Prostate gland (tissue), 2 donors: ENCODE data around the gene VPS18.

Experiments
- POLR2A ChIP-seq: fragments of 450-650 bp; IDR thresholded peaks from one replicate; pipeline ENCODE4 v1.6.1; 2016; ENCODE audit warnings: antibody characterized with exemption, mild to moderate bottlenecking
- POLR2AphosphoS5 ChIP-seq: sonication (generic); formaldehyde crosslinking; IDR thresholded peaks from one replicate; pipeline ENCODE4 v1.6.1; 2017; ENCODE audit warnings: antibody characterized with exemption
- TF ChIP-seq, protein P1 (sequence below), 4 experiments: fragments of 200-600 bp in 2 of 4; fragments of 450-650 bp in 2 of 4; sonication (generic) in 2 of 4; IDR thresholded peaks; 1 replicate in 3 of 4; 2 replicates in 1 of 4; pipeline ENCODE4 v1.5.1; 2016 to 2019; ENCODE audit warnings: antibody characterized with exemption in 4 of 4, mild to moderate bottlenecking in 2 of 4, moderate library complexity in 2 of 4

DNA sequence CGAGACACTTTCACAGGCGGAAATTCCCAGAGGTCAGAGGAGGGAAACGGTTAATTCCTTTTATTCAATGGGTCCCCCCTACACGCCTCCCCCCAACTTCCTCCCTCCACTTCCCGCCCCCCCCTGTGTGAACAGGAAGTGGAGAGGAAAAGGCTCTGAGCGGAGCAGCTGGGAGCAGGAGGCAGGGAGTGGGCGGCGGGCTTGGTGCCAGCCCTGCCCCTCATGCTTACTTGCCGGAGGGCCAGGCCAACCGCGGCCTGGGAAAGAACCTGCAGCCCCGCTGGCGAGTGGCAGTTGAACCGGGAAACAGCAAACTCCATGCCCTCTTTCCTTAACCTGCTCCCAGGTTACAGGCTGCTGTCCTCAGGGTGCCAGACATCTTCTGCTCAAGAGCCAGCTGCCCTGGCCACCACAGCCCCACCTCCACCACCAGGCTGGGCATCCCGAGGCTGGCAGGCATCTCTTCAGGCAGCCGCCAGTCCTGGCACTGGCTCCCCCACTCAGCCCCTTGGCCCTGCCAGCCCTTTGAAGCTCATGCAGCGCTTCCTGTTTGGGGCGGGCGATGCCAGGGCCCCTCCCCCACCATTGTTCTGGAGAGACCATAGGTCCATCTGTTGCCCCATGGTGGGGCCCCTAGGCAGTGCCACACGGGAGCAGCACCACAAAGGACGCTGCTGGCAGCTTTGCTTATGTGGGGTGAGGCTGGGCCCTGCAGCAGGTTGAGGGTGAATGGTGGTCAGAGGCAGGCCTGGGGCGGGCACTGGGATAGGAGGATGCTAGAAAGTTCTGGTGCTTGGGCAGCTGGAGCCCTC, 12.9 kb downstream of the VPS18 start:
- TF ChIP-seq, protein P1, sequence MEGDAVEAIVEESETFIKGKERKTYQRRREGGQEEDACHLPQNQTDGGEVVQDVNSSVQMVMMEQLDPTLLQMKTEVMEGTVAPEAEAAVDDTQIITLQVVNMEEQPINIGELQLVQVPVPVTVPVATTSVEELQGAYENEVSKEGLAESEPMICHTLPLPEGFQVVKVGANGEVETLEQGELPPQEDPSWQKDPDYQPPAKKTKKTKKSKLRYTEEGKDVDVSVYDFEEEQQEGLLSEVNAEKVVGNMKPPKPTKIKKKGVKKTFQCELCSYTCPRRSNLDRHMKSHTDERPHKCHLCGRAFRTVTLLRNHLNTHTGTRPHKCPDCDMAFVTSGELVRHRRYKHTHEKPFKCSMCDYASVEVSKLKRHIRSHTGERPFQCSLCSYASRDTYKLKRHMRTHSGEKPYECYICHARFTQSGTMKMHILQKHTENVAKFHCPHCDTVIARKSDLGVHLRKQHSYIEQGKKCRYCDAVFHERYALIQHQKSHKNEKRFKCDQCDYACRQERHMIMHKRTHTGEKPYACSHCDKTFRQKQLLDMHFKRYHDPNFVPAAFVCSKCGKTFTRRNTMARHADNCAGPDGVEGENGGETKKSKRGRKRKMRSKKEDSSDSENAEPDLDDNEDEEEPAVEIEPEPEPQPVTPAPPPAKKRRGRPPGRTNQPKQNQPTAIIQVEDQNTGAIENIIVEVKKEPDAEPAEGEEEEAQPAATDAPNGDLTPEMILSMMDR (IDR thresholded peaks at IDR 0.05) = no peak
- TF ChIP-seq POLR2A (no peak), POLR2AphosphoS5 (no peak)
